Spleen (tissue), 13 donors: ENCODE measurements around the gene MUSK. TPM values are rescaled to one million over a fixed set of nuclear protein-coding genes. Genes with fewer than 3 reads are reported as not detected.

Experiments
- DNase-seq: peaks from one replicate; pipeline ENCODE4 v3.0.0-alpha.2; 2020
- H3K27ac ChIP-seq, 8 donors: fragments of 200-600 bp; sonication (generic) in 7 of 8; 1 replicate in 4 of 8; 2 replicates in 4 of 8; pipeline versions ENCODE4 v1.5.0 to v1.8.0; 2016 to 2021; ENCODE audit warnings: inconsistent platforms in 4 of 8, mild to moderate bottlenecking in 4 of 8, moderate library complexity in 1 of 8
- H3K27me3 ChIP-seq, 7 donors: fragments of 200-600 bp; sonication (generic) in 6 of 7; replicated peaks in 1 of 7; 1 replicate in 4 of 7; 2 replicates in 3 of 7; pipeline versions ENCODE4 v1.5.0 to v1.8.0; 2016 to 2021; ENCODE audit warnings: inconsistent platforms in 3 of 7, mild to moderate bottlenecking in 1 of 7
- H3K36me3 ChIP-seq, 6 donors: fragments of 200-600 bp; sonication (generic) in 5 of 6; 1 replicate in 4 of 6; 2 replicates in 2 of 6; pipeline versions ENCODE4 v1.5.0 to v1.8.0; 2016 to 2021; ENCODE audit warnings: inconsistent platforms in 2 of 6
- H3K4me1 ChIP-seq, 6 donors: fragments of 200-600 bp; sonication (generic) in 5 of 6; 1 replicate in 3 of 6; 2 replicates in 3 of 6; pipeline versions ENCODE4 v1.5.0 to v1.8.0; 2016 to 2021; ENCODE audit warnings: inconsistent platforms in 3 of 6
- H3K4me3 ChIP-seq, 8 donors: fragments of 200-600 bp; sonication (generic) in 7 of 8; 1 replicate in 4 of 8; 2 replicates in 4 of 8; pipeline versions ENCODE4 v1.5.0 to v1.8.0; 2016 to 2021; ENCODE audit warnings: inconsistent platforms in 4 of 8, mild to moderate bottlenecking in 4 of 8, moderate library complexity in 2 of 8
- H3K9me3 ChIP-seq, 8 donors: fragments of 200-600 bp; sonication (generic) in 7 of 8; 1 replicate in 4 of 8; 2 replicates in 4 of 8; pipeline versions ENCODE4 v1.5.0 to v1.8.0; 2016 to 2021; ENCODE audit warnings: inconsistent platforms in 4 of 8
- CTCF ChIP-seq, 11 experiments: fragments of 200-600 bp in 7 of 11; fragments of 450-650 bp in 4 of 11; sonication (generic) in 4 of 11; IDR thresholded peaks in 8 of 11; conservative IDR thresholded peaks in 3 of 11; 1 replicate in 7 of 11; 2 replicates in 4 of 11; pipeline versions ENCODE4 v1.4.0 to v1.8.0; 2016 to 2021; ENCODE audit warnings: antibody characterized with exemption in 11 of 11, inconsistent platforms in 4 of 11, mild to moderate bottlenecking in 1 of 11
- POLR2A ChIP-seq, 3 donors: fragments of 450-650 bp; IDR thresholded peaks; one replicate each; pipeline ENCODE4 v1.5.1; 2017; ENCODE audit warnings: antibody characterized with exemption in 3 of 3, mild to moderate bottlenecking in 1 of 3
- POLR2AphosphoS5 ChIP-seq, 3 donors: sonication (generic); formaldehyde crosslinking; IDR thresholded peaks; one replicate each; pipeline ENCODE4 v1.5.1; 2017; ENCODE audit warnings: antibody characterized with exemption in 3 of 3
- WGBS, 5 donors: extraction: QIAGEN DNeasy Blood & Tissue Kit in 3 of 5; methylation state at CpG; one replicate each; pipeline versions ENCODE4 v1.1.5 to v1.1.7; 2013 to 2018; 5-methylcytosine and 5-hydroxymethylcytosine counted together
- intact Hi-C: fragments of 100-400 bp; cut with DNase I; formaldehyde crosslinking; loops from one replicate; pipeline ENCODE4 v1.15.0; 2023; ENCODE audit warnings: low total_unique reads
- long read RNA-seq, 2 donors: transcript quantifications; one replicate each; lab custom pipeline, GENCODE V29; 2026
- polyA plus RNA-seq, 3 donors: library from polyadenylated mRNA; stranded (reverse); fragments of 200-250 nt; gene quantifications; one replicate each; pipeline ENCODE4 v1.2.1, GENCODE V29; 2013
- total RNA-seq, 7 donors: library from RNA; depleted of rRNA in 3 of 7; stranded (reverse); fragments of >200 nt in 3 of 7; fragmentation: NEBNext Ultra II Directional in 4 of 7; extraction: Animal tissue kit (Norgen Biotek cat#: 25700) in 4 of 7; gene quantifications; one replicate each; pipeline versions ENCODE4 v1.1.0 to v1.2.1, GENCODE V29; 2016 to 2021
- donor health status: healthy with polysubstance abuse.
- donor health status: DM: no; HTN: no; CAD: no; lungs with moderate emphysema.
- donor health status: DM: no; HTN: no; CAD: no.
- donor health status: Bipolar disorder and iron deficiency.
- donor health status: healthy.
- donor health status: DM: no; HTN: no; CAD: no.
- donor health status: DM: yes; HTN: yes; CAD: no.

Gene MUSK
- total RNA-seq = under 1 TPM in 3 of 7 donors, not detected in 4; 0.10 to 0.94 (median 0.22) TPM
- polyA plus RNA-seq = under 1 TPM; 0.03 to 0.14 (median 0.07) TPM
- long read RNA-seq, donor 1, partial matches to known transcripts = 0 of 30 reads
- long read RNA-seq, donor 1, other reads (novel, unspliced or antisense) = 30 of 30 reads
- long read RNA-seq, donor 2 = 0 reads

- DNase-seq = no peak
- H3K27ac ChIP-seq = no peak within 1 kb of the TSS
- H3K27me3 ChIP-seq = no peaks in the 10 kb centered on the region
- WGBS, 5 donors = 83 to 95% (median 89%) methylated on average over 8 of the region's 8 CpGs
- no peak for TF ChIP-seq POLR2AphosphoS5 (IDR thresholded peaks at IDR 0.05)
- no peak for TF ChIP-seq CTCF (IDR thresholded peaks at IDR 0.05 in 8 of 11, conservative IDR thresholded peaks at IDR 0.05 in 3 of 11)
- TF ChIP-seq POLR2A (IDR thresholded peaks at IDR 0.05) = no peak
- no peak within 1 kb of the TSS for H3K4me3 ChIP-seq
- H3K4me1 ChIP-seq = no peaks in the 10 kb centered on the region
- H3K9me3 ChIP-seq = no peaks in the 10 kb centered on the region
- intact Hi-C loops = no loop called here
- no peaks in the 10 kb centered on the region for H3K36me3 ChIP-seq
Observed at GRCh38 chr9:110668570-110669167, at the start of gene MUSK. Gene MUSK, plus strand, starts transcription at chr9:110668791. Its CDS starts 114 bp downstream, at chr9:110668905.

- intact Hi-C loops = loop anchor here (5.0 kb wide), 1 partner anchor 438 kb away; no protein-coding TSS in a partner anchor
Observed at GRCh38 chr9:110619831-110620230, 48.8 kb upstream of the MUSK start.

GRCh38 chr9:110620726-110621125 lies 47.9 kb upstream of the MUSK start:
- 54 to 72% (median 68%) methylated on average over 3 of the region's 3 CpGs for WGBS, 5 donors

More at GRCh38 chr9:110619831-110620230, 48.8 kb upstream of the MUSK start:
- Histone ChIP-seq H3K36me3 (no peaks in the 10 kb centered on the region), H3K27ac (no peak overlapping the region), H3K4me1 (no peaks in the 10 kb centered on the region), H3K9me3 (no peaks in the 10 kb centered on the region), H3K27me3 (peaks cover 0 to 3% (median 0%) of the 10 kb centered on the region in 7 donors), H3K4me3 (no peak overlapping the region)
- no peak for DNase-seq
- no peak for TF ChIP-seq CTCF (IDR thresholded peaks at IDR 0.05 in 8 of 11, conservative IDR thresholded peaks at IDR 0.05 in 3 of 11)
- no peak for TF ChIP-seq POLR2A (IDR thresholded peaks at IDR 0.05)
- no peak for TF ChIP-seq POLR2AphosphoS5 (IDR thresholded peaks at IDR 0.05)

More at GRCh38 chr9:110620726-110621125, 47.9 kb upstream of the MUSK start:
- TF ChIP-seq POLR2A (IDR thresholded peaks at IDR 0.05) (no peak), POLR2AphosphoS5 (IDR thresholded peaks at IDR 0.05) (no peak), CTCF (IDR thresholded peaks at IDR 0.05 in 8 of 11, conservative IDR thresholded peaks at IDR 0.05 in 3 of 11) (no peak)
- Histone ChIP-seq H3K27me3 (peaks cover 0 to 3% (median 0%) of the 10 kb centered on the region in 7 donors), H3K27ac (no peak overlapping the region), H3K4me3 (no peak overlapping the region), H3K36me3 (no peaks in the 10 kb centered on the region), H3K9me3 (no peaks in the 10 kb centered on the region), H3K4me1 (no peaks in the 10 kb centered on the region)
- intact Hi-C loops = loop anchor here (5.0 kb wide), 1 partner anchor 438 kb away; no protein-coding TSS in a partner anchor
- DNase-seq = no peak
